Kidney (tissue), 14 donors: ENCODE measurements around the gene ARHGAP22. TPM values are rescaled to one million over a fixed set of nuclear protein-coding genes. Genes with fewer than 3 reads are reported as not detected.
A peak's percentile ranks its signal among the peaks of the same experiment; 100 is the strongest.

Experiments used
- DNase-seq, 5 donors: peaks; one replicate each; pipeline ENCODE4 v3.0.0-alpha.2; 2013 to 2020
- FAIRE-seq: peaks from 2 replicates; lab custom pipeline; 2012; peaks lifted over from hg19 to GRCh38; lab: Jason Lieb, UNC
- H3K27ac ChIP-seq, 2 donors: one replicate each; pipeline ENCODE4 v1.7.0; 2013; ENCODE audit warnings: low read depth in 2 of 2, low read length in 2 of 2, inconsistent platforms in 1 of 2
- H3K27me3 ChIP-seq: one replicate; pipeline ENCODE4 v1.7.1; 2013; ENCODE audit warnings: low read length, inconsistent platforms; ENCODE audit not compliant: control insufficient read depth, insufficient read depth
- H3K36me3 ChIP-seq, 3 donors: one replicate each; pipeline versions ENCODE4 v1.7.0 to v1.7.1; 2013; ENCODE audit warnings: low read length in 3 of 3, control low read depth in 1 of 3, inconsistent platforms in 1 of 3; ENCODE audit not compliant: insufficient read depth in 3 of 3, control insufficient read depth in 2 of 3
- H3K4me1 ChIP-seq, 3 donors: one replicate each; pipeline versions ENCODE4 v1.7.0 to v1.7.1; 2013; ENCODE audit warnings: low read length in 3 of 3, inconsistent platforms in 1 of 3, low read depth in 1 of 3; ENCODE audit not compliant: control insufficient read depth in 2 of 3, insufficient read depth in 2 of 3
- H3K4me3 ChIP-seq, 3 donors: one replicate each; pipeline versions ENCODE4 v1.7.0 to v1.8.1; 2013; ENCODE audit warnings: low read length in 3 of 3, control low read depth in 1 of 3, inconsistent platforms in 1 of 3
- H3K9ac ChIP-seq, 3 donors: one replicate each; pipeline versions ENCODE4 v1.7.0 to v1.7.1; 2013; ENCODE audit warnings: low read length in 3 of 3, control low read depth in 1 of 3, inconsistent platforms in 1 of 3
- H3K9me3 ChIP-seq, 3 donors: one replicate each; pipeline versions ENCODE4 v1.7.0 to v1.7.1; 2013; ENCODE audit warnings: low read length in 3 of 3, control low read depth in 1 of 3, inconsistent platforms in 1 of 3; ENCODE audit not compliant: control insufficient read depth in 2 of 3, insufficient read depth in 1 of 3
- CTCF ChIP-seq: IDR thresholded peaks from 3 replicates; pipeline ENCODE4 v1.5.1; 2012; ENCODE audit warnings: mild to moderate bottlenecking, moderate library complexity, borderline replicate concordance; ENCODE audit not compliant: insufficient read depth; ENCODE audit errors: extremely low read depth
- intact Hi-C: fragments of 100-400 bp; cut with DNase I; formaldehyde crosslinking; loops from one replicate; pipeline ENCODE4 v1.11.1; 2022
- polyA plus RNA-seq: library from polyadenylated mRNA; stranded (reverse); fragments of 350-450 nt; fragmentation: Illumina TruSeq; extraction: RNeasy Lipid Tissue Mini Kit (QIAGEN cat#74804); gene quantifications from one replicate; pipeline ENCODE4 v1.2.3, GENCODE V29; 2014; ENCODE audit warnings: low read depth, low replicate concordance; ENCODE audit not compliant: insufficient read depth
- total RNA-seq: library from RNA; stranded (reverse); fragmentation: NEBNext Ultra II Directional; extraction: Animal tissue kit (Norgen Biotek cat#: 25700); gene quantifications from one replicate; pipeline ENCODE4 v1.2.1, GENCODE V29; 2021
- donor health status: control.
- donor health status: control.
- donor health status: control.
- donor health status: control.
- donor health status: control.
- donor health status: DM: yes; HTN: yes; CAD: no.
- donor health status: Normal renal cell carcinoma (clear cell type).

The ARHGAP22 gene
- total and polyA plus RNA-seq, 2 donors from 2014 or later: 0.62 to 6.6 TPM

- no peaks in the 10 kb centered on the region for H3K27me3 ChIP-seq
- no peak overlapping the region for H3K9ac ChIP-seq
- no peak overlapping the region for H3K27ac ChIP-seq
- no peaks in the 10 kb centered on the region for H3K4me1 ChIP-seq
- H3K9me3 ChIP-seq: no peaks in the 10 kb centered on the region
- intact Hi-C loops: no loop called here
- DNase-seq (peak in 1 of 5 donors; percentile 6), FAIRE-seq (no peak)
- no peak overlapping the region for H3K4me3 ChIP-seq
- no peak for TF ChIP-seq CTCF
- H3K36me3 ChIP-seq: no peaks in the 10 kb centered on the region
These were observed 106.8 kb downstream of the ARHGAP22 start for GRCh38 chr10:48497780-48498770.

GRCh38 chr10:48496831-48497779 lies 107.8 kb downstream of the ARHGAP22 start:
- no peak overlapping the region for H3K9ac ChIP-seq
- FAIRE-seq (no peak), DNase-seq (peak in 2 of 5 donors; percentile 8 to 15)
- no peak overlapping the region for H3K27ac ChIP-seq
- no peak for TF ChIP-seq CTCF
- no peaks in the 10 kb centered on the region for H3K4me1 ChIP-seq
- intact Hi-C loops: no loop called here
- H3K36me3 ChIP-seq: no peaks in the 10 kb centered on the region
- H3K27me3 ChIP-seq: no peaks in the 10 kb centered on the region
- H3K4me3 ChIP-seq: no peak overlapping the region
- no peaks in the 10 kb centered on the region for H3K9me3 ChIP-seq

- no peaks in the 10 kb centered on the region for H3K27me3 ChIP-seq
- no peaks in the 10 kb centered on the region for H3K9me3 ChIP-seq
- no peak for TF ChIP-seq CTCF
- intact Hi-C loops: no loop called here
- H3K4me1 ChIP-seq: no peaks in the 10 kb centered on the region
- DNase-seq: peak in 1 of 5 donors; percentile 4
- no peak for FAIRE-seq
- H3K4me3 ChIP-seq: no peak overlapping the region
- H3K9ac ChIP-seq: no peak overlapping the region
- H3K27ac ChIP-seq: no peak overlapping the region
- H3K36me3 ChIP-seq: no peaks in the 10 kb centered on the region
These were observed 108.6 kb downstream of the ARHGAP22 start for GRCh38 chr10:48496105-48496830.
